Right lobe of liver (tissue), 4 donors: Measurements from ENCODE around the gene BARD1.

Experiments used
- POLR2A ChIP-seq: fragments of 450-650 bp; IDR thresholded peaks from one replicate; pipeline ENCODE4 v1.6.1; 2017; ENCODE audit warnings: antibody characterized with exemption, mild to moderate bottlenecking
- TF ChIP-seq, protein P1 (sequence below), 4 donors: fragments of 200-600 bp in 3 of 4; fragments of 450-650 bp in 1 of 4; IDR thresholded peaks; one replicate each; pipeline versions ENCODE4 v1.5.1 to v1.8.0; 2016 to 2022; ENCODE audit warnings: antibody characterized with exemption in 4 of 4, mild to moderate bottlenecking in 2 of 4
- donor health status: DM: no; HTN: no; CAD: no.
- donor health status: DM: no; HTN: no; CAD: no.
- donor health status: DM: no; HTN: yes; CAD: no.

DNA sequence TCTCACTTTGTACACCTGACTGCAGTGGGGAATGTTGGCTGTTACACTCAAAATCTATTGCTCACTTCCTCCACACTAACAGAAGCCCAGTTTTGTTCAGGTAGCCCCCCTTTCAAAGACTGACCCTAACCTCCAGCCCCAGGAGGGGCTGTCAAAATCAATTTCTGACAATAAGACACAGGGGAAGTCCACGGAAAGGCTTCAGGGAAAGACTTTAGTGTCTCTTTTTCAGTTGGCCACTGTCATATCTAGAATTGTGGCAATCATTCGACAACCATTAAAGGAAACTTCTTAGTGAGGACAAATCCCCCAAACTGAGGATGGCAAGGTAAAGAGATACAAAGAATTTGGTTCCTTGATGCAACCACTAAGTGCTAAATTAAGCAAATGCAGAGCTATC, 59.0 kb downstream of the BARD1 start:
- TF ChIP-seq, protein P1, sequence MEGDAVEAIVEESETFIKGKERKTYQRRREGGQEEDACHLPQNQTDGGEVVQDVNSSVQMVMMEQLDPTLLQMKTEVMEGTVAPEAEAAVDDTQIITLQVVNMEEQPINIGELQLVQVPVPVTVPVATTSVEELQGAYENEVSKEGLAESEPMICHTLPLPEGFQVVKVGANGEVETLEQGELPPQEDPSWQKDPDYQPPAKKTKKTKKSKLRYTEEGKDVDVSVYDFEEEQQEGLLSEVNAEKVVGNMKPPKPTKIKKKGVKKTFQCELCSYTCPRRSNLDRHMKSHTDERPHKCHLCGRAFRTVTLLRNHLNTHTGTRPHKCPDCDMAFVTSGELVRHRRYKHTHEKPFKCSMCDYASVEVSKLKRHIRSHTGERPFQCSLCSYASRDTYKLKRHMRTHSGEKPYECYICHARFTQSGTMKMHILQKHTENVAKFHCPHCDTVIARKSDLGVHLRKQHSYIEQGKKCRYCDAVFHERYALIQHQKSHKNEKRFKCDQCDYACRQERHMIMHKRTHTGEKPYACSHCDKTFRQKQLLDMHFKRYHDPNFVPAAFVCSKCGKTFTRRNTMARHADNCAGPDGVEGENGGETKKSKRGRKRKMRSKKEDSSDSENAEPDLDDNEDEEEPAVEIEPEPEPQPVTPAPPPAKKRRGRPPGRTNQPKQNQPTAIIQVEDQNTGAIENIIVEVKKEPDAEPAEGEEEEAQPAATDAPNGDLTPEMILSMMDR (IDR thresholded peaks at IDR 0.05), result no peak
- no peak for TF ChIP-seq POLR2A
